ENCODE measurements around the gene GHRH.

Gene GHRH

DNA sequence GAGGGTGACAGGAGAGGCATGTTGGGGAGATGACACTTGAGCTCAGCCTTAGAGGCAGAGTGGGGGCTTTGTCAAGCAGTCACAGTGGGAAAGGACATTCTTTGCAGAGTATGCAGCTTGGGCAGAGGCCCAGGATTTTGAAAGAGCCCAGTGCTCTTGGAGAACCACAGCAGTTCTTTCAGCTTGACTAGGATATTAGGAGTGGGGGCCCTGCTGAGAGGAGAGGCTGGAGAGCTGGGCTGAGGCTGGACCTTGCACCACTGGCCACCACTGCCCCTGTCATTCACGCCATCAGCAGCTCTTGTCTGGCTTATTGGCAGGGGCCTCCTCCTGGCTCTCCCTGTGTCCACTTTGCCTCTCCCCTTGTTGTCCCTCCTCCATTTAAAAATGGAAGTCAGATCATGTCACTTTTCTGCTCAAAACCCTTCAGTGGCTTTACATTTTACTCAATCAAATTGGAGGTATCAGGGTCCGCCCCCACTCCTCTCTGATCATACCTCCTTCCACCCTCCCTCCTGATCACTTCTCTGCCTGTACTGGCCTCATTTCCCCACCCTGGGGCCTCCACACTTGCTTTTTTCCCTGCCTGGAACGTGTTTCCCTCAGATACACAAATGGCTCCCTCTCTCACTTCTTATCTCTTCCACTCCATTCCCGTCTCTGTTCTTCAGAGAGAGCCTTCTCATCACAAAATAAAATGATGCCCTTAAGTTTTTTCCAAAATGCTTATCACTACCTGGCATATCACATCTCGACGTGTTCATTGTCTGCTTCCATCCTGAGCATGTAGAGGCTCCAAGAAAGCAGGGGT is 38.3 kb upstream of the GHRH start:
- peak overlapping the region; percentile 27 for H3K27ac ChIP-seq
- ChIA-PET CTCF (no interaction called here), POLR2A (ENCODE audit: low non-redundant PET) (no interaction called here)
- DNase-seq (ENCODE audit: low spot score), result no peak
- TF ChIP-seq, protein P1, sequence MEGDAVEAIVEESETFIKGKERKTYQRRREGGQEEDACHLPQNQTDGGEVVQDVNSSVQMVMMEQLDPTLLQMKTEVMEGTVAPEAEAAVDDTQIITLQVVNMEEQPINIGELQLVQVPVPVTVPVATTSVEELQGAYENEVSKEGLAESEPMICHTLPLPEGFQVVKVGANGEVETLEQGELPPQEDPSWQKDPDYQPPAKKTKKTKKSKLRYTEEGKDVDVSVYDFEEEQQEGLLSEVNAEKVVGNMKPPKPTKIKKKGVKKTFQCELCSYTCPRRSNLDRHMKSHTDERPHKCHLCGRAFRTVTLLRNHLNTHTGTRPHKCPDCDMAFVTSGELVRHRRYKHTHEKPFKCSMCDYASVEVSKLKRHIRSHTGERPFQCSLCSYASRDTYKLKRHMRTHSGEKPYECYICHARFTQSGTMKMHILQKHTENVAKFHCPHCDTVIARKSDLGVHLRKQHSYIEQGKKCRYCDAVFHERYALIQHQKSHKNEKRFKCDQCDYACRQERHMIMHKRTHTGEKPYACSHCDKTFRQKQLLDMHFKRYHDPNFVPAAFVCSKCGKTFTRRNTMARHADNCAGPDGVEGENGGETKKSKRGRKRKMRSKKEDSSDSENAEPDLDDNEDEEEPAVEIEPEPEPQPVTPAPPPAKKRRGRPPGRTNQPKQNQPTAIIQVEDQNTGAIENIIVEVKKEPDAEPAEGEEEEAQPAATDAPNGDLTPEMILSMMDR (conservative IDR thresholded peaks at IDR 0.05; ENCODE audit: low read depth), result no peak

DNA sequence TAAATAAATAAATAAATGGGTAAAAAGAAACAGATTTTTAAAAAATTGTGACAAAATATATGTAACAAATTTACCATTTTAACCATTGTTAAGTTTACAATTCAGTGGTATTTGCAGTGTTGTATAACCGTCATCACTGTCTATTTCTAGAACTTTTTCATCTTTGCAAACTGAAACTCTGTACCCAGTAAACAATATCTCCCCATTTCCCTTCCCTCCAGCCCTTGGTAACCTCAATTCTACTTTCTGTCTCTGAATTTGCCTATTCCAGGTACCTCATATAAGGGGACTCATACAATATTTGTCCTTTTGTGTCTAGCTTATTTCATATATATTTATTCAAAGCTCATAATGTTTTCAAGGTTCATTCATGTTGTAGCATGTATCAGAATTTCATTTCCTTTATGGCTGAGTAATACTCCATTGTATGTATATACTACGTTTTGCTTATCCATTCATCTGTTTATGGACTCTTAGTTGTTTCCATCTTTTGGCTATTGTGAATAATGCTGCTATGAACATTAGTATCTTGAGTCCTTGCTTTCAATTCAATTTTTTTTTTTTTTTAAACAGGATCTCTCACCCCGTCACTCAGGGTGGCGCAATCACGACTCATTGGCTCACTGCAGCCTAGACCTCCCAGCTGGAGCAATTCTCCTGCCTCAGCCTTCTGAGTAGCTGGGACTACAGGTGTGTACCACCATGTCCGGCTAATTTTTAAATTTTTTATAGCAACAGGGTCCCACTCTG is 36.8 kb upstream of the GHRH start:
- TF ChIP-seq, protein P1 (conservative IDR thresholded peaks at IDR 0.05; ENCODE audit: low read depth), result no peak
- H3K27ac ChIP-seq, result peak overlapping the region; percentile 32
- ChIA-PET POLR2A (ENCODE audit: low non-redundant PET) (no interaction called here), CTCF (interaction anchor here (0.7 kb wide), 1 partner anchor 79 kb away, joined by 3 read pairs; no protein-coding TSS in a partner anchor)
- no peak for DNase-seq (ENCODE audit: low spot score)

DNA sequence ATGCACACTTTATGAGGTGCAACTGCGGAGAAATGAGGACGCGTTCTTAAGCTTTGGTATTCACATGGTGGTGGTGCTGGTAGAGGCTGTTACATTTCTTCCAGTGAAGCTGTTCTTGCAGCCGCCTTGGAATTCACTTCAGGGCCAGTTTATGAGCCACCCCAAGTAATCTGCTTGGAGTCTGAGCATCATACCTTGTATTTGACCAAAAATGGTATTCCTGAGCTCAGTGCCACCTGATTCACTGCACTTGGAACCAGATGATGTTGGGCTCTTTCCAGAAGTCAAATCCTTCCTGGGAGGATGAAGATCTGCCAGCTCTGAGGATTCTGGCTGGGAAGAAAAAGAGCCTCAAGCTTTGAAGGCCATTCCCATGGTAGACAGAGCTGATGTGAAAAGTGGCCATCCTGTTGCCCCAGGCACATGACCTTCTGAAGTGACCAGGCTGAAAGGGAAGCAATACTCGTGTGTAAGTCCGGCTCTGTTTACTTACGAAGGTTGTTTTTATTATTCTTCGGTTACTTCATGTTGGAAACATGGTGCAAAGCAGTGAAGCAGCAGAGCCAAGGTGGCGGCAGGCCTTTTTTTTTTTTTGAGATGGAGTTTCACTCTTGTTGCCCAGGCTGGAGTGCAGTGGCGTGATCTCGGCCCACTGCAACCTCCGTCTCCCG is 35.6 kb upstream of the GHRH start:
- POLR2A ChIA-PET (ENCODE audit: low non-redundant PET), result interaction anchor here (0.5 kb wide), 1 partner anchor 35 kb away, joined by 3 read pairs; no protein-coding TSS in a partner anchor
- H3K27ac ChIP-seq, result peak overlapping the region; percentile 70

DNA sequence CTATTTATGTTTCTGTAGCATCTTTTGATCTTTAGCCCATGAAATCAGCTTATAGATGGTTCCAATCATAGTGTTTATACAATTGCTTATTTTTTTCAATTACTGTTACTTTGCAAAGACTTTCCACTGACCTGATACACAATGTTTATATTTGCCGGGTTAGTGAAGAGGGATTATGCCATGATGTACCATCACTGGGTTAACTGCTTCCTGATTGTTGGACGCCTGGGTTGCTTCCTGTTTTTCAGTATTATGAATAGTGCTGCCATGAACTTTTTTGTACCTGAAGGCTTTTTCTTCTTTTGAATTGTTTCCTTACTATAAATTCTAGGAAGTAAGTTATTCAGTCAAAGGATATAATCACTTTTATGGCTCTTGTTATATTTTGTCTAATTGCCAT is 34.8 kb upstream of the GHRH start:
- TF ChIP-seq, protein P1 (conservative IDR thresholded peaks at IDR 0.05; ENCODE audit: low read depth), result no peak
- DNase-seq (ENCODE audit: low spot score), result no peak
- no peak overlapping the region for H3K27ac ChIP-seq
- CTCF ChIA-PET, result interaction anchor here (0.6 to 1.4 kb wide), 5 partner anchors 9 to 89 kb away, joined by 3 to 7 read pairs (median 5); no protein-coding TSS in a partner anchor
- POLR2A ChIA-PET (ENCODE audit: low non-redundant PET), result interaction anchor here (0.5 kb wide), 1 partner anchor 36 kb away, joined by 3 read pairs; no protein-coding TSS in a partner anchor

More for the DNA sequence above, 35.6 kb upstream of the GHRH start:
- CTCF ChIA-PET, result interaction anchor here (0.6 to 0.7 kb wide), 3 partner anchors 53 to 104 kb away, joined by 3 to 7 read pairs (median 3); no protein-coding TSS in a partner anchor
- DNase-seq (ENCODE audit: low spot score), result no peak
- TF ChIP-seq, protein P1 (conservative IDR thresholded peaks at IDR 0.05; ENCODE audit: low read depth), result no peak

DNA sequence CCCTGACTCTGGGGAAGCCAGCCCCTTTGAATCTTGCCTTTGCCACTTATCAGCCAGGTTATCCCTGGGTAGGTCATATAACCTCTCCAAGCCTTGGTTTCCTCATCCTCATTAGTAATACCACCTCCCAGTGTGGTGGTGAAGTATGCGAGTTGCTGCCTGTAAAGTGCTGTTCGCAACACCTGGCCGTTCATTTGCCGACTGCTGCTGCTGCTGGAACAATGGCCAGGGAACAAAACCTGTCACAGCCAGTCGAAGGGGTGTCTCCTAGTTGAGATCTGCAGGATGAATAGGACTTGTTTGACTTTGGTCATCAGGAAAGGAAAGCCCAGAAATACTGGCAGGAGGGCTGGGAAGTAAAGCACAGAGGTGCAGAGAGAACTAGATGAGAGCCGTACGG is 34.0 kb upstream of the GHRH start:
- CTCF ChIA-PET, result interaction anchor here (0.6 to 1.4 kb wide), 4 partner anchors 10 to 90 kb away, joined by 3 to 7 read pairs (median 4); no protein-coding TSS in a partner anchor
- POLR2A ChIA-PET (ENCODE audit: low non-redundant PET), result no interaction called here
- peak overlapping the region; percentile 93 for H3K27ac ChIP-seq
- TF ChIP-seq, protein P1 (conservative IDR thresholded peaks at IDR 0.05; ENCODE audit: low read depth), result no peak
- DNase-seq (ENCODE audit: low spot score), result peak; percentile 97

DNA sequence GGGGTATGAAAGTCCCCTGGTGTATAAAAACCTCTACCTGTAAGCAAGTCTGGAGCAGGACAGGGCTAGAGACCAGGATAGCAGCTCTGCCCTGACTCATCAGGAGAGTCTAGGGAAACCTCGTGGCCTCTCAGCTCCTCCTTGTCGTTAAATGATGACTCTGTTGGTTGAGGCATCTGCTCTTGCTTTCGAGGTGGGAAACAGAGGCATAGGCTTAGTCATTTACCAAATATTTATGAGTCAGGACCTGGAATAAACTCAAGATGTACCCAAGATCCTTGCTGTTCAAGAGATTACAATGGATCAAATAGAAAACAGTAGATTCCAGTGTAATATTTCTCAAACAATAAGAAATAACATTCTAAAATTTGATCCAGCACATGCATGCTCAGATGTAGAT is 33.4 kb upstream of the GHRH start:
- H3K27ac ChIP-seq, result peak overlapping the region; percentile 93
- ChIA-PET POLR2A (ENCODE audit: low non-redundant PET) (no interaction called here), CTCF (interaction anchor here (1.0 kb wide), 1 partner anchor 9 kb away, joined by 3 read pairs; no protein-coding TSS in a partner anchor)
- DNase-seq (ENCODE audit: low spot score), result peak; percentile 99
- TF ChIP-seq, protein P1 (conservative IDR thresholded peaks at IDR 0.05; ENCODE audit: low read depth), result no peak

Measured in RWPE1 (cell line).